Mesenteric fat pad (tissue), 1 donor: Measurements from ENCODE around the gene CACNA1D. TPM values are rescaled to one million over a fixed set of nuclear protein-coding genes. Genes with fewer than 3 reads are reported as not detected.
"Not testable (repeated sequence)": the region's sequence is repeated elsewhere in the genome, so short reads cannot be mapped to it uniquely, and the experiment has no call there.

Experiments used
- DNase-seq: peaks from one replicate; pipeline ENCODE4 v3.0.0-alpha.2; 2020; ENCODE audit warnings: low spot score
- long read RNA-seq: library from polyadenylated mRNA; unstranded; transcript quantifications from one replicate; pipeline ENCODE4 v2.0.0, GENCODE V29; 2020
- total RNA-seq: library from RNA; stranded (reverse); fragmentation: NEBNext Ultra II Directional; extraction: Animal tissue kit (Norgen Biotek cat#: 25700); gene quantifications from one replicate; pipeline ENCODE4 v1.2.1, GENCODE V29; 2021
- donor health status: DM: yes; HTN: yes; CAD: no.

CACNA1D gene
- 0.45 TPM for total RNA-seq
- long read RNA-seq: 0 reads

GRCh38 chr3:53493963-53494791 lies at the start of gene CACNA1D:
Gene CACNA1D (plus strand): TSS chr3:53494611. CDS start chr3:53495167, 556 bp downstream.
- no peak for DNase-seq

GRCh38 chr3:53457068-53457467 lies 37.3 kb upstream of the CACNA1D start:
- no peak for DNase-seq

DNA sequence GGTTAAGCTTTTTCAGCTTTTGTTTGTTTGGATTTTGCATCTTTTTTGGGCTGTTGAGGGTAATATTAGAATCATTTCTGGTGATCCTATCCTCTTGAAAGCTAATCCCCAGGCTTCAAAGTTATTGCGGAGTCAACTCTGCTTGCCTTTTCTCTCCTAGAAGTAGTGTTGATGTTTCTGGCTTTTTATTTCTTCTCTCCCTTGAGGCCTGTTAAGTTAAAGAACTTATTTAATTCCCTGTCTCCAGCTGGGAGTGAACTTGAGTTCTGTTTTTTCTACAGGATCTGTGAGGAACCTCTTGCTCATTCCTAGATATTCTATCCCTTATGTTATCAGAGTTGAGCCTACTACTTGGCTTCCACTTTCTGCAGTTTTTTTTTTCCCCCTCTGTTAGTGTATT lies 34.1 kb upstream of the CACNA1D start:
- DNase-seq: no peak

- no peak for DNase-seq
Observed at GRCh38 chr3:53464424-53464823, 30.0 kb upstream of the CACNA1D start.

GRCh38 chr3:53469758-53470157 lies 24.7 kb upstream of the CACNA1D start:
- DNase-seq: not testable (repeated sequence)

- DNase-seq: no peak
Observed at GRCh38 chr3:53473422-53473821, 21.0 kb upstream of the CACNA1D start.

- not testable (repeated sequence) for DNase-seq
Observed at GRCh38 chr3:53476372-53476771, 18.0 kb upstream of the CACNA1D start.

- DNase-seq: not testable (repeated sequence)
Observed at GRCh38 chr3:53477689-53478088, 16.7 kb upstream of the CACNA1D start.

- no peak for DNase-seq
Observed at GRCh38 chr3:53478166-53478830, 16.1 kb upstream of the CACNA1D start.

GRCh38 chr3:53478921-53479664 lies 15.3 kb upstream of the CACNA1D start:
- no peak for DNase-seq

- DNase-seq: no peak
Observed at GRCh38 chr3:53482227-53482626, 12.2 kb upstream of the CACNA1D start.

DNA sequence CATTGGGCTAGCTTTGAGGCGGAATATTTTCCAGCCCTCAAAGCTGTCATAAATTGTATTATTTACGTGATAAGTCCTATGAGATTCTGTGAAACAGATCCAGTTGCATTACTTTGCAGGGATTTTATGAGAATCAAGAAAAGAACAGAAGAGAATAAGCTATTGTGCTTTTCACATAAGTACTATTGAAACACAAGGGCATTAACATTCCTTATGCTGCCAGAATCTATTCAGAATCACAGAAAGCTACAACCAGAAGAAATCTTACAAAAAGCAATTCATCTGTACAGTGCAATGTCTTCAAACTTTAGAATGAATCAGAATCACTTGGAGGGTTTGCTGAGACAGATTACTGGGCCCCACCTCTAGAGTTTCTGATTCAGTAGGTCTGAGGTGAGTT lies 10.6 kb upstream of the CACNA1D start:
- DNase-seq: no peak

- no peak for DNase-seq
Observed at GRCh38 chr3:53484984-53485383, 9.4 kb upstream of the CACNA1D start.

DNA sequence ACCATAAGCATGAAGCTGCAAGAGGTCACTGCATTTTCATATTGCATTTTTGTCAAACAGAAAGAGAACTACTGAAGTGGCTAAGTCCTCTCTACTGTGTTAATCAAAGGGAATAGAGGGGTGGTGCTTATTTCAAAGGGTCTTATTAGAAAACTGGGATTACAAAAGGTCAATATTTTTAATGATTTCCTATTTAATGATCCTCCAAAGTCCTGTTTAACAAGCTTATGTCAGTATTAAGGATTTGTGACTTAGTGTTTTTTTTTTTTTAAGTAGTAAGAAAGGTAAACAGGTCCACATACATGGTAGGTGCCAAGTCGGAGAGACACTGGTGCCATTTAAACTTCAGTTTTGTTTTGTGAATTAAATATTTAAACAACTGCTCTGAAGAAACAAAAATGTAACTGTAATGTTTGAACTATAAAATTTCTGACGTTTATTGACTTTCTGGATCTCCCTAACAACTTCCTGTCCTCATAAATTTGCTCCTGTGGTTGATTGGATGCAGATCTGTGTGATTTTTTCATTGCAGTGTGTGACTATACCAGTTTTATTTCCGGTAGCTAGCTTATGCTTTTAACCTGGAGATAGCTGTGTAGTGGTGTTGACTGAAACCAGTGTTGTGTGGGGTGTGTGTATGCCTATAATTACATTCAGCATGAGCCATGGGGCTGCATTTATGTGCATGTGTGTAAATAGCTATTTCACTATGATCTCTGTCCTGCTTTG lies 8.6 kb upstream of the CACNA1D start:
- DNase-seq: no peak

DNA sequence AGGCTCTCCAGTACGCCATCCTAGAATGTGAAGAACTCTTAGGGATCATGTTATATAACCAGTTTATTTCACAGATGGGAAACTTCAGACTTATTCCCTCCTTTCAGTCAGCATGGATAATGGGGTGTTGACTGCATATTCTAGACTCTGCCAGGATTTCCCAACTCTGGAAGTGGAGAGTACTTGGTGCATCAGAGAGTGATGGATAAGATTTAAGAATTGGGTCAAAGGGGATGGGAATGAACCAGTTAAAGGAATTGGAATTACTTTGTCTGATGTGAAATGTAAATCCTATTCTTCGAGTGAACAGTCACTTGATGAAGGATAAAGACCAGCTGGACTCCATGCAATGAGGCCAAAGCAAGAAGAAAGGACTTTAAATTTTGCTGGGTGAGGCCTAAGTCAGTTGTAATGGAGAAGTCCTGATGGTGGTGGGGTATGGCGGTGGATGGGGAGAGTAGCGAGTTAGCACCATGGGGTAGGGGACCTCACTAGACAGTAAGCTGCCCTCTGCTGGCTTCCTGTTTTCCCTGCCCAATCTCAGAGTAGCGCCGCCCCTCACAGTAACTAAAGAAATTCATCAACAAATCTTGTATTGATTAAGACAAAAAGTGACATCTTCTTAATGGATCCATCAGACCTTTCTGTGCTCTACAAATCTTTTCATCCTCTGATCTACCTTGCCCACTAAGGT lies 7.3 kb upstream of the CACNA1D start:
- no peak for DNase-seq

DNA sequence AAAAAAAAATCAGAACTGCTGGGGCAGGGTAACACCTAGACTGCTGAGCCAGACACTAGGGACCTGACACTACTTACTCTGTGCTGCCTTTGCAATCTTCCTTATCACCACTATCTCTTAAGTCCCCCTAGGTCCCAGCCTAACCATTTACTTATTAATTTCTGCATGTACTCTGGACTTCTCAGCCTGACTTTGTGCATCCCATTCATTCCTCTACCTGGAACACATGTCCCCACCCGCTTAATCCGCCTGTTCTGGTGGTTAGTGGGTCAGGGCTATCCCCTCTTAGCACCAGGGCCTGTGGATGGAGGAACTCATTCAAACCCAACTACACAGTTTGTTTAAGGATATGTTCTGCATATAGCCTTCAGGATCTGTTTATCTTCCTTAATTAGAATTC lies 5.0 kb upstream of the CACNA1D start:
- DNase-seq: no peak

- no peak for DNase-seq
Observed at GRCh38 chr3:53489787-53490458, 4.5 kb upstream of the CACNA1D start.

- DNase-seq: no peak
Observed at GRCh38 chr3:53490459-53490968, 3.9 kb upstream of the CACNA1D start.

DNA sequence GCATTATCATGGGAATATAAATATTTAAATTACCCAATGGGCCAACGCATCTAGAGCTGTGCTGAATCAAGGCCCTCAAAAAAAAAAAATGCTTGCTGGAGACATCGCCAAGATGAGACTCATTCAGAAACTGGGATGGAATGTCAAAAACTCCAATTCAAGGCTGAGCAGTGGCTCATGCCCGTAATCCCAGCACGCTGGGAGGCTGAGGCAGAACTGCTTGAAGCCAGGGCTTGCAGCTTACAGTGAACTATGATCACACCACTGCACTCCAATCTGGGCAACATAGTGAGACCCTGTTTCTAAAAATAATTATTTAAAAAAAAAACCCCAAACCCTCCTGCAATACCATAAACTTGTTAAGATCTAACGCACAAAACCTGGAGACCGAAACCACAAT lies 3.1 kb upstream of the CACNA1D start:
- DNase-seq: no peak

DNA sequence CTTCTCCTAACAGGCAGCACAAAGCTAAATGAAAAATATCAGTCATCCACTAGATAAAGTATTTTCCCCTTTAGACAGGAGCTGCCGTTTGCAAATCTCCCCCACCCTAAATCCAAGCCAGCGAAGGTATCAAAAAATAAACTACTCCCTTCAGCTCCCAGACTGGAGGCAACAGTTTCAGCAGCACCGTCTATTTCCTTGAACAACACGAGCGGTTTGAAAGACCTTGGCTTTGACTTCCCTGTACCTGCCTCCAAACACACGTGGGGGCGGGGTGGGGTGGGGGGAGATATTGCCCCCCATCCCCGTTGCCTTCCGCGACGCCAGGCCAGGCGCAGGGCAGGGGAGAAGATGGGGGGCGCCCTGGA lies 832 bp upstream of the CACNA1D start:
- no peak for DNase-seq
